OCI-LY3 (cell line): ENCODE data around the gene FBH1.
"Not testable (repeated sequence)": the region's sequence is repeated elsewhere in the genome, so short reads cannot be mapped to it uniquely, and the experiment has no call there.

Experiments
- CTCF ChIP-seq: fragments of 200-600, 300-600 bp; sonication (generic); IDR thresholded peaks from 2 replicates; pipeline ENCODE4 v1.5.1; 2014; ENCODE audit warnings: antibody characterized with exemption, low read length, low read depth
- EZH2phosphoT487 ChIP-seq: fragments of 200-600 bp; shearing (Covaris generic); IDR thresholded peaks from 2 replicates; pipeline ENCODE4 v1.6.1; 2018; ENCODE audit warnings: antibody characterized with exemption, mixed run types, low read depth

- not testable (repeated sequence) for TF ChIP-seq CTCF, EZH2phosphoT487
These were observed 72.4 kb downstream of the FBH1 start for GRCh38 chr10:5962358-5962940.
